Renal cortex interstitium (tissue), 11 donors: ENCODE measurements around the gene COL26A1. TPM values are rescaled to one million over a fixed set of nuclear protein-coding genes. Genes with fewer than 3 reads are reported as not detected.
"Not testable (repeated sequence)": the region's sequence is repeated elsewhere in the genome, so short reads cannot be mapped to it uniquely, and the experiment has no call there.

ENCODE experiments used
- DNase-seq, 11 donors: peaks; one replicate each; pipeline ENCODE4 v3.0.0-alpha.2; 2013; ENCODE audit warnings: low read depth in 9 of 11, low spot score in 4 of 11; ENCODE audit errors: extremely low read depth in 1 of 11
- polyA plus RNA-seq, 3 donors: library from polyadenylated mRNA; unstranded; fragments of 120-200 nt; gene quantifications; one replicate each; pipeline ENCODE4 v1.2.1, GENCODE V29; 2013; ENCODE audit not compliant: insufficient read length in 3 of 3

COL26A1 gene
- polyA plus RNA-seq, 3 donors, result 22.3 to 34.7 (median 28.3) TPM

DNA sequence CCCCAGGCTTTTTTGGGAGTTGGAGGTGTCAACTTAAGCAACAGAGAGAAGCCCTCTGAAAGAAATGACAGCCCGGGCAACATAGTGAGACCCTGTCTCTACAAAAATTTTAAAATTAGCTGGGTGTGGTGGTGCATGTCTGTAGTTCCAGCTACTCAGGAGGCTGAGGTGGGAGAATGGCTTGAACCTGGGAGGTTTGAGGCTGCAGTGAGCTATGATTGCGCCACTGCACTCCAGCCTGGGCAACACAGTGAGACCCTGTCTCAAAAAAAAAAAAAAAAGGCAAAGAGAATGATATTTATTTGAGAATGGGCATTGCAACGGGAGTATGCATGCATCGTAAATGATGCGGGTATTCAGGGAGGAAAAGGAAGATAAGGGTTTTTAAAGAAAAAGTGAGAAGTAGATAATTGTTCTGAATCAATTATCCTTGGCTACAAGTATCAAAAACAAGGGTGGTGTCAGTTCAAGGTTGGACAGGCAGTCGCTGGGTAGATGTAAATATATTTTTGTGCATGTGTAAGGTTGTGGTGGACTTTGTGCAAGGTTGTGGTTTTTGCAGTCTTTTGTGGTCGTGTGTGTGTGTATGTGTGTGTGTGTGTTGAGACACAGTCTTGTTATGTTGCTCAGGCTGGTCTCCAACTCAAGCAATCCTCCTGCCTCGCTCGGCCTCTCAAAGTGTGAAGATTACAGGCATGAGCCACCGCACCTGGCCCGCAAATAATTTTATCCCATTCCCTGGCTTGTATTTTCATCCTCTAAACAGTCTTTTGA is 65.6 kb downstream of the COL26A1 start:
- no peak for DNase-seq

DNA sequence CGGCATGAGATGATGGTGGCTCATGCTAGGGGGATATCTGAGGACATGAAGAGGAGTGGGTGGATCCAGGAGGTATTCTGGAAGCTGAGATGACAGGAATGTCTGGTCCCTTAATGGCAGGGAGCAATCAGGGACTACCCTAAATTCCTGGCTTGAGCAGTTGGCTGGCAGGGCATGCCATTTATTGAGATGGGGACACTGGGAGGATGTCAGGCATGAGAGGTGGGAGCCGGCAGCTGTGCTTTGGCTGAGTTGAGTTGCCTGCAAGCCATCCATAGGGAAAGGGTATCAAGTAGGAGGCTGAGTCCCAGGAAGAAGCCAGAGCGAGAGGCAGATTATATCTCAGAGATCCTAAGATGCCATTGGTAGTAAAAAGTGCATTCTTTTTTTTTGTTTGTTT is 69.6 kb downstream of the COL26A1 start:
- DNase-seq, result no peak

DNA sequence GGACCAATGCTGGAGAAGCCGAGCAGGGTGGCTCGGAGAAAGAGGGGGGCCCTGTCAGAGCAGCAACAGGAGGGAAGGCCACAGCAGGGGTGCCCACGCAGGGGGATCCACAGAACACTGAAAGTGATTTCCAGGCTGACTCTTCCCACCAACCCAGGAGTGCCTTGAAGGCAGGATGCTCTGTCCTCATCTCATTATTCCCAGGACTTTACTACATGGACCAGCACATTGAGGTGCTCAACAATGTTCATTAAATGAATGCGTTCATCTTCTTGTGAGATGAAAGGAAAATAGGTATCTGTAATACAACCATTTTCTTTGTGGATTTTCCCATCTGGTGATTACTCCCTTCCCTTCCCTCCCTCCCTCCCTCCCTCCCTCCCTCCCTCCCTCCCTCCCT is 71.0 kb downstream of the COL26A1 start:
- no peak for DNase-seq

DNA sequence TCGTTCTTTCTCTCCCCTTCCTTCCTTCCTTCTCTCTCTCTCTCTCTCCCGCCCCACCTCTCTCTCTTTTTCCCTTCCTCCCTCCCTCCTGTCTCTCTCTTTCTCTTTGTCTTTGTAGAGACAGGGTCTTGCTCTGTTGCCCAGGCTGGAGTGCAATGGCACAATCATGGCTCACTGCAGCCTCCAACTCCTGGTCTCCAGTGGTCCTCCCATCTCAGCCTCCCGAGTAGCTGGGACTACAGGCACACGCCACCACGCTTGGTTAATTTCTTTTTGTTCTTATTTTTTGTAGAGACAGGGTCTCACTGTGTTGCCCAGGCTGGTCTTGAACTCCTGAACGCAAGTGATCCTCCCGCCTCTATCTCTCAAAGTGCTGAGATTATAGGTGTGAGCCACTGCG is 71.5 kb downstream of the COL26A1 start:
- DNase-seq, result not testable (repeated sequence)

DNA sequence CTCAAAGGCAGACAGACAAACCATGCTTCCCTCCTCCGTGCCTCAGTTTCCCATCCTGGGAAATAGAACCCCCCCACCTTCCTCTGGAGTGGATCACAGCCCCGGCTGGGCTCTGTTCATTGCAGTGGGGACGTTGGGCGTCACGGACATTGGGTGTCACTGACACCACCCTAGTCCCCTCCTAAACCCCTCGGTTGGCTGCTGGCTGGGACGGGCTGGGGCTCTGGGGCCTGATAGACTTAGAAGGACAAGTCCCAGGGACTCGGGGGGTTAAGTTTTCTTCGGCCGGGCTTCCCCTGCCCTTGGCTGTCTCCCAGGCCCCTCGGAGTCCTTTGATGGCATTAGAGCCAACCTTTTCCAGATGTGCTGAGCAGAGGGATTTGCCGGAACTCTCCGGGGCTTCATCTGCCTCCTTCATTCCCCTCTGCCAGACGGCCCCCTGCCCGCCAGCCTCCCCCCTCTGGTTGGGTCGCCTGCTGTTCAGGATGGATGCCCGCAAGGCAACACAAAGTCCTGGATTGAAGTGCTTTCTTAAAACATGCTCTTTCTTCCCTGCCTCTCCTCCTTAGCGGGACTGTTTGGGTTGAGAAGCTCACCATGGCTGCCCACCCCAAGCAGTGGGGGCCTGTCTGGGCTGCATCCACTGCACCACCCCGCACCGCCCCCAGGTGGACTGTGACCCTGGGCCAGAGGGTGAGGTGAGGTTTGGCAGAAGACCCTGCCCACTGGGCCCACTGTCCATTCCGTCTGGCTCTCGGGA is 73.0 kb downstream of the COL26A1 start:
- no peak for DNase-seq

DNA sequence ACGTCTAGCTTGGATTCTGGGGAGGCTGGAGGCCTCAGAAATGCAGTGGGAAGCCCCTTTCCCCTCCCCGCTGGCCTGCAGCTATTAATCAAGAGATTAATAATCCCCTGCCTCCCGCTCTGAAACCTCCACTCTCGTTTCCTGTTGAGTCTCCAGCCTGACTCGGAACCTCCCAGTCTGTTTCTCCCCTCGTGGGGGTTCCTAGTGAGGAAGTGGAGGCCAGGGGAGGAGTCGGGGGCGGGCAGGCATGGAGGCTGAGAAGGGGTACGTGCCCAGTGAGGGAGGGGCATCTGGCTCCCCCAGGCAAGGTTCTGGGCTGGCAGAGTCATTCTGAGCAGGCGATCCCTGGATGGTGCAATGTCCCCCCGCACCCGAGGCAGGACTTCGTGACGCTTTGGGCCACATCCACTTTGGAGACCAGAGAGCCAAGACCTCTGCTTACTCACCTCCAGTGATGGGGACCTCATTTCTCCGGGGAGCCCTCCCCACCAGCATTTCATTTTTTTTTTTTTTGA is 73.6 kb downstream of the COL26A1 start:
- peak in 5 of 11 donors; percentile 38 to 76 (median 60) for DNase-seq

DNA sequence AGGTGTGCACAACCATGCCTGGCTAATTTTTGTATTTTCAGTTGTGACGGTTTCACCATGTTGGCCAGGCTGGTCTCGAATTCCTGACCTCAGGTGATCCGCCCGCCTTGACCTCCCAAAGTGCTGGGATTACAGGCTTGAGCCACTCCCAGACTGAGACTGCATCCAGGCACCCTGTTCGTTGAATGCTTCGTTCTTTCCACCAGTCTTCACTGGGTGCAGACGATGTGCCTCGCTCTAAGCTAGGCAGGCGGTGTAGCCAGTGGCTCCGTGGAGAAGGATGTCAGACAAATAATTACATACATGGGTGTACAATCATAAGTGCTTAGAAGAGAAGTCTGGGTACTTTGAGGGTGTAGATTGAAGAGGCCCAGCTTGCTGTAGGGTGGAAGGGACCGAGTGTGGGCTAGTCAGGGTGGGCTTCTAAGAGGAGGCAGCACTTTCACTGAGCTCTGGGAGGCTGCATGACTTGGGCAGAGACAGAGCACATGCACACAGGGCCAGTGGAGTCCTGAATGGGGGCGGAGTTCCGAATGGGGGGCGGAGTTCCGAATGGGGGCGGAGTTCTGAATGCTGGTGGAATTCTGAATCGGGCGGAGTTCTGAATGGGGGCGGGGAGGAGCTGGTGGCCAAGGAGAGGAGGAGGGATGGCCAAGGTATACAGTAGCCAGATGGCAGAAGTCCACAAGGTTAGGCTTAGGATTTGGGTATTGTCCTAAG is 74.3 kb downstream of the COL26A1 start:
- no peak for DNase-seq

DNA sequence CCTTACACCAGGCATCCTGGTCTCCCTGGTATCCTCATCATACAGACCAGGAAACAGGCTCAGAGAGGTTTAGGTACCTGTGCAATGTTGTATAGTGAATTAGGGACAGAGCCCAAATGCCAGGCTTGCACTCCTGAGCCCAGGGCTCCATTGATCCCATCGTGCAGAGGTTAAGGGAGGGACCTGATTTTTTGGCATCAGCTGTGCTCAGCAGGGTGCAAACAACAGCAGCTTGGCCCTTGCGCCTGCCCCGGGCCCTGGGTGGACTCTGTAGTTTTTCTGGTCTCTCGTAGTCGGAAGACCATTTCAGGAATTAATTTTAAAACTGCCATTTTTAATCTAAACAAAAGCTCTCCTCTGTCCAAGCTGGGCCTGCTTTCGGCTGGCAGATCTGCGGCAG is 79.2 kb downstream of the COL26A1 start:
- no peak for DNase-seq

DNA sequence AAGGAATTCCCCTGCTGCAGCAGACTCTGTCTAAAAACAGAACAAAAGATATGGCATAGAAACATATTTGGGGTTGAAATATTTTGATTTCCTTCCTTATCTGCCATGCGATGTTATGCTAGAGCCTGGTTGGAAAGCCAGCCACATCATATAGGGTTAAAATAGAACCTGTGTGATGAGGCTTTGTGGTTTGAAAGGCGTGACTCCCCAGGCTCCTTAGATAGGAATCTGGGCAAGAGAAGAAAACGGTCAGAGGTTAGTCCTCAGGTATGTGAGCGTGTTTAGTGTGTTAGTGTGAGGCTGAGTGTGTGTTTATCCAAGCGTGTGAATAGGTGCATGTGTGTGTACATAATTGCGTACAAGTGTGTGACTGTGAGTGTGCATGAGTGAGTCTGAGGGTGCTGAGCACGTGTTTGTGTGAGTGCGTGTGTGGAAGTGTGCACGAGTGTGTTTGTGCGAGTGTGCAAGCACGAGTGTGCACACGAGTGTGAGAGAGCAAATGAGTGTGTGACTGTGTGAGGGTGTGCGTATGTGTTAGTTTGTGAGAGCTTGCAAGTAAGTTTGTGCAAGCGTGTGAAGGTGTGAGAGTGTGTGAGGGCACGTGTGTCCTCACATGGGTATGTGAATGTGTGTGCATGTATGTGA is 79.9 kb downstream of the COL26A1 start:
- DNase-seq, result no peak

DNA sequence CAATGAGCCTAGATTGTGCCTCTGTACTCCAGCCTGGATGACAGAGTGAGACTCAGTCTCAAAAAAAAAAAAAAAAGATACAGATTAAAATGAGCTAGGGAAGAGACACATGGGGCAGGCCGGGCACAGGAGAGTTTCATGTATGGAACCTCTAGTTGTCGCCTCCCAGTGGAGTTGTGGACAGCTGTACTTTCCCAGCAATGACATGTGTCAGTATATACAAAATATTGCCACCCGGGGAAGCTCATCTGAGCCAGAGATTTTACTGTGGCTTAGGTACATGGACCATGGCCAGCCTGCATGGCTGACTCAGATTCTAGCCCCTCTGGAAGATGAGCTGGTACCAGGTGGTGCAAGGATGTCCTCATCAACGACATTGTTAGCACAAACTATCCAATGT is 87.4 kb downstream of the COL26A1 start:
- DNase-seq, result no peak

DNA sequence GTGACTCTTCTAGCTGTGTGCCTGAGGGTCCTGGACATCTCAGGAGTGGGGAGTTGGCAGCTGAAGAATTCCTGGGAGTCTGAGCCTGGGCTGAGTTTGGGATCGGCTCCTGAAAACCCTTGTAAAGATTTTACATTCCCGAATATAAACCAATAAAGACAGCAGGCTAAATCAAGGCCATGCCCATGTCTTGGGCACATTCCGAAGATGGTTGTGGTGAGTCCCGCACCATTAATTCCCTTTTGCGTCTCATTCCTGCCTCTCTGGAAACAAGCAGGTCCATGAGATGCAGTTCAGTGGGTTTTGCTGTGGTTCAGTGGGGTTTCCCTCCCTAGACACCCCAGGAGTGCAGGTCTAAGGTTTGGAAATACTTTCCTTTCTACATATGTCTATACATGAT is 90.9 kb downstream of the COL26A1 start:
- peak in 1 of 11 donors; percentile 78 for DNase-seq

DNA sequence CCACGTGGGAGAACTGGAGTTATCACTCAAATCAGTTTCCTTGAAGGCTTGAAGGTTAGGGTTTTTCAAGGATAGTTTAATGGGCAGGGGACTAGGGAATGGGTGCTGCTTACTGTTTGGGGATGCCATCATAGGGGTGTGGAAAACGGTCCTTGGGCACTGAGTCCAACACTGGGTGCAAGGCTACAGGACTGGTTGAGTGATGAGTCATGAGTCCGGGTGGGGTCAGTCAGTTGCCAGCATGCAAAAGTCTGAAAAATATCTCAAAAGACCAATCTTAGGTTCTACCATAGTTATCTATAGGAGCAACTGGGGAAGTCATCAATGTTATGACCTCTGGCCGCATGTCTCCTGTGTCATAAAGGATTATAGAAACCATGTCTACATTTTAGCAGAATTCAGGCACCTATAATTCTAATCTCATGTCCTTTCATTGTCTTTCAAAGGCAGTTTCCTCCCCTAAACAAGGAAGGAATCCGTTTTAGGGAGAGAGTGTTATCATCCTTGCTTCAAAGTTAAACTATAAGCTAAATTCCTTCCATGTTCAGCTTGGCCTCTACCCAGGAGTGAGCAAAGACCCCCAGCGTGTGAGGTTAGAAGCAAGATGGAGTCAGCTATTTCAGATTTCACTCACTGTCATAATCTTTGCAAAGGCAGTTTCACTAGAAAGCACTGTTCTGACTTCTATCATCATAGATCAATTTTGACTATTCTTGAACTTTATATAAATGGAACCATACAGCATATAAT is 94.5 kb downstream of the COL26A1 start:
- DNase-seq, result no peak

DNA sequence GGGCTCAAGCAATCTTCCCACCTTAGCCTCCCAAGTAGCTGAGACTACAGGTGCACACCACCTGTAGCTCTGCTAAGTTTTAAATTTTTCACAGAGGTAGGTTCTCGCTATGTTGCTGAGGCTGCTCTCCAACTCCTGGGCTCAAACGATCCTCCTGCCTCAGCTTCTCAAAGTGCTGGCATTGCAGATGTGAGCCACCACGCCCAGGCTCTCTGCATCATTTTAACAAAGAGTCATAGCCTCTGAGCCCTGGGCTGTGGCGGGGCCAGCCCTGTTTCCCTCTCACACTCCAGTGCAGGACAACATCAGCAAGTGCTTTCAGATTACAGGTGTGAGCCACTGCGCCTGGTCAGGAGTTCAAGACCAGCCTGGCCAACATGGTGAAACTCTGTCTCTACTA is 102.5 kb downstream of the COL26A1 start:
- DNase-seq, result no peak

DNA sequence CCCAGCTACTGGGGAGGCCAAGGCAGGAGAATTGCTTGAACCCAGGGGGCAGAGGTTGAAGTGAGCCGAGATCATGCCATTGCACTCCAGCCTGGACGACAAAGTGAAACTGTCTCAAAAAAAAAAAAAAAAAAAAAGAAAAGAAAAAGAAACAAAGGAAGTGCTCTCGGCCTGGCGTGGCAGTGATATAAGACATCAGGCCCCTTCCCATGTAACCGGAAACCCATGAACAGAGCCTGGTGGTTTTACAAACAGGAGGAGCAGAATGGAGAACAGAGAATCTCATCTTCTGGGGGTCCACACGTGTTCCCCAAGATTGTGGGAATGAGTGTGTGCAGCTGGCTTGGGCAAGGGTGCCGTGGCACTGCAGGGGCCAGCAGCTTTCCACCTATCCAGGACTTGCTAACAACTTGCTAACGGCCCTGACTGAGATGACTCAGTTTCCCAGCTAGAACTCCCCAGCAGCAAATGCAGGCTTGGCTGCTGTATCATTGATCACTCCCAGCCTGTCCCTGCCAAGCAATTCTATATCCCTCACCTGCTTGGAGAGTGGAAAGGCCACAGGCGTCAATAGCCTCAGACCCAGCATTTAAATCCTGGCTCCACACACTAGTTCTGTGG is 103.0 kb downstream of the COL26A1 start:
- DNase-seq, result peak in 4 of 11 donors; percentile 20 to 58 (median 46)

DNA sequence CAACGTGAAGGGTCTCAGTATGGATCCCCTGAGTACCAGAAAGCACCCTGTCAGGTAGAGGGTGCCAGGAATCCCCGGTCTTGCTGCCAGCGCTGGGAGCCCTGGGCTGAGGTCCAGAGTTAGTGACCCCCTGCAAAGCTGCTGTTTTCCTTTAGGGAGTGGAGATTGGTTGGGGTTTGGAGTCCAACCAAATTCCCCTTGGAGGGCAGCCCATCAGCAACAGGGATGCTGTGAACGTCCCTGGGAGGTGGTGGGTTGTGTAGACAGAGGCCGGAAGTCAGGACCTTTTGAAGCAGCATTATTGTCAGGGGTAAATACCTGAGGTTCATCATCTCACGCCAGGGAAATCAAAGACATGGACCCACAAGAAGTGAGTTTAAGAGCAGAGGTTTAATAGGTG is 104.2 kb downstream of the COL26A1 start:
- no peak for DNase-seq

DNA sequence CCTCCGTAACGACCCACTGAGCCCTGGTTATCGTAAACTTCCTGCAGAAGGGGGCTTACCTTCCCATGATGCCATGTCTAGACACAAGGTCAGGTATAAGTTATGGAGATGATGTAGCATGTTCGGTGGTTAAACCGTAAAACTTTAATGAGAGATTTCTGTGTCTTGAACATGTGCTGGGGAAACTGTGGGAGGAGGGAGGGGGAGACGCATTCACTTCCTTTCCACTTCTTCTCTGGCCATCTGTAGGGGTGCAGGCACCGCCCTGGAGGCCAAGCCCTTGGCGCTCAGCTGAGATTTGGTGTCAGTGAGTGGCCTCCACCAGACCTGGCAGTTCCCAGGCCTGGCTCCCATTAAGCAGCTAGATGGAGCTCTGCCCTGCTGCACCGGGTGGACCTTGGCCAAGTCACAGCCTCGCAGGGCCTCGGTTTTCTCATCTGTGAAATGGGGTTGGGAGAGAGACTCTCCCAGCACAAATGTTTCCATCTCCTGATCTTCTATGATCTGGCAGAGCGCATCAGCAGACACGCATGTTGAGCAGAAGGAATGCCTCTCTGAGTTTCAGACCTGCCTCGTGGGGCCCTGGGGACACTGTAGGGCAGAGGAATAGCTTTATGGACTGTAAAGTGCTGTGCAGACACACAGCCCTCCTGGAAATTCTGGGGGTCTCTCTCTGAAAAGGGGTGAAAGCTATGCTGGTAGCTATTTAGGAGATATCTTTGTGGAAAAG is 106.0 kb downstream of the COL26A1 start:
- DNase-seq, result no peak

DNA sequence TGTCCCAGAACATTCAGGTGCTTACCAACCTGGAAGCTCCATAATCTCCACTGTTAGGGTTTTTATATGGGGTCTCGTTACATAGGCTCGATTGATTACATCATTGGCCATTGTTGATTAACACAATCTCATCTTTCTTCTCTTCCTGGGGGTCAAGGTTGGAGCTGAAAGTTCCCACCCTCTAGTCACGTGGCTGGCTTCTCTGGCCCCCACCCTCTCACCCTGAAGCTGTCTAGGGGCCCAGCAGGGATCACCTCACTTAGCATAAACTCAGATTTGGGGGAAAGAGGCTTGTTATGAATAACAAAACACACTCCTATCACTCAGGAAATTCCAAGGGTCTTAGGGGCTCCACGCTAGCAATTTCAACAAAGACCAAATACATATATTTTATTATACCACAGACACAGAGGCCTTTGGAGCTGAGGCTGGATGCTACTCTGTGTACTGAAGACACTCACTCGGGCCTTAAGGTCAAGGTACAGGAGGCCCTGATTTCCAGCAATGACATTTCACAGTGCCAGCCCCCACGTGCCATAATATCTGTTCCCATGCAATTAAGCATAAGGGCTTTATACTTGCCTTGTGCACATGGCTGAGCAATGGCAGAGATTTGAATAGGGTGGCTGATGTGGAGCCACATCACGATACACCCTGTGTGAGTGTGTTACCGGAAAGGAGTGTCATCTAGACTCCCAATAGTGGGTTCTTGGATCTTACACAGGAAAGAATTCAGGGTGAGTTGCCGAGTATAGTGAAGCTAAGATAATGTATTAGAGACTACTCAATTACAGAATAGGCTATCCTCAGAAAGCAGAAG is 108.2 kb downstream of the COL26A1 start:
- no peak for DNase-seq
